GM18867 (cell line): ENCODE measurements around the gene DMAC1.

Experiments used
- ATAC-seq: cut with Tn5 transposase; IDR thresholded peaks from one replicate; pipeline ENCODE4 v1.9.1; 2021; ENCODE audit warnings: mild to moderate bottlenecking, moderate library complexity; ENCODE audit not compliant: unreplicated experiment

The DMAC1 gene

GRCh38 chr9:7784472-7784871 is 15.1 kb downstream of the DMAC1 start:
- no peak for ATAC-seq

DNA sequence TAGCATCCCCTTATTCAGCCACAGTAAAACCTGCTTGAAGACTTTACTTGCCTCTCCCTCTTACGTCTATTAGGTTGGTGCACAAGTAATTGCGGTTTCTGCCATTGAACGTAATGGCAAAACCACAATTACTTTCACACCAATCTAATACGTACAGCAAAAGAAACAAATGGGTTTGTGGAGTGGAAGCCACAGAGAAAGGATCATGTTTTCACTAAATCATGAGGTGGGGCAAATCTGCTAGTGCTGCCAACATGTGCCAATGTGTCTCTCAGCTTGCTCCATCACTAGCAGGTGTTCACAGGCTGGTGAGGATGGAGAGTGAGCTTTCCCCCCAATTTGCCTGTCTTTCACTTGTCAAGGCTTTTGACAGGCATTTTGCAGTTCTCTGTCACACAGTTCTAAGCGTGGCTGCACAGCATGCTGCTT is 15.9 kb downstream of the DMAC1 start:
- ATAC-seq: no peak

GRCh38 chr9:7782400-7783120 is 17.0 kb downstream of the DMAC1 start:
- ATAC-seq: no peak

DNA sequence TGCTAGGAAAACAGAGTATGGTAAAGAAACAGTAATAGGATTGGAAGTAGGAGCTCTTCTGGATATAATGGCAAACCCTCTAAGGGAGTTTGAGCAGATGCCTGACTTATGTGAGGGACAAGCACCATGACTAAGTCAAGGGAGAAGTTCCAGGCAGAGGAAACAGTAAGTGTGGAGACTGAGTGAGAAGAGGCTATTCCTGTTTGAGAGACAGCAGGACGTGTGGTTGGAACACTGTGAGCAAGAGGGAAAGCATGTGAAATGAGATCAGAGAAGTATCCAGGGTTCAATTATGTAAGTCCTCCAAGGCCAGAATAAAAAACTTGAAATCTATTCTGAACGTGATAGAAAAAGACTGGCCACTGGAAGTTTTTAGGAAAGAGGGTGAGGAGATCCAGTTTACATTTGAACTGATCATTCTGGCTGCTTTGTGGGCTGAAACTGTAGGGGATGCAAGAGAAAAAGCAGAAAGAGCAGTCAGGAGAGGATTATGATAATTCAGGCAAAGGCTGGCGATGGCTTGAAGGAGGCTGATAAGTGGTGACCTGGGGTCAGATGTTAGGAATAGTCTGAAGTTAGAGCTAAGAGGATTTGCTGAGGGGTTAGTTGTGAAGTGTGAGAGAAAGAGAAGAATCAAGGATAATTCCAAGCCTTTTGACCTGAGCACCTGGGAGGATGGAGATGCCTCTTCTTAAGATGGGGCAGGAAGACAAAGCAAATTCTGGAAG is 19.2 kb downstream of the DMAC1 start:
- no peak for ATAC-seq

GRCh38 chr9:7778851-7779600 is 20.6 kb downstream of the DMAC1 start:
- peak; percentile 66 for ATAC-seq

- no peak for ATAC-seq
Measured at GRCh38 chr9:7777771-7778170, 21.8 kb downstream of the DMAC1 start.

- no peak for ATAC-seq
Measured at GRCh38 chr9:7770111-7770510, 29.5 kb downstream of the DMAC1 start.

- no peak for ATAC-seq
Measured at GRCh38 chr9:7762600-7762999, 37.0 kb downstream of the DMAC1 start.

GRCh38 chr9:7760014-7760415 is 39.6 kb downstream of the DMAC1 start:
- no peak for ATAC-seq

GRCh38 chr9:7756088-7756487 is 43.5 kb downstream of the DMAC1 start:
- peak; percentile 99 for ATAC-seq

GRCh38 chr9:7752481-7752880 is 47.1 kb downstream of the DMAC1 start:
- ATAC-seq: no peak
